Activated naive CD4-positive, alpha-beta T cell treated with Interleukin-2 at 50 U/mL for 16 hours (primary cell): ENCODE measurements around the gene RMND5B.

Experiments
- DNase-seq: peaks from one replicate; pipeline ENCODE4 v3.0.0-alpha.2; 2020

Gene RMND5B

DNA sequence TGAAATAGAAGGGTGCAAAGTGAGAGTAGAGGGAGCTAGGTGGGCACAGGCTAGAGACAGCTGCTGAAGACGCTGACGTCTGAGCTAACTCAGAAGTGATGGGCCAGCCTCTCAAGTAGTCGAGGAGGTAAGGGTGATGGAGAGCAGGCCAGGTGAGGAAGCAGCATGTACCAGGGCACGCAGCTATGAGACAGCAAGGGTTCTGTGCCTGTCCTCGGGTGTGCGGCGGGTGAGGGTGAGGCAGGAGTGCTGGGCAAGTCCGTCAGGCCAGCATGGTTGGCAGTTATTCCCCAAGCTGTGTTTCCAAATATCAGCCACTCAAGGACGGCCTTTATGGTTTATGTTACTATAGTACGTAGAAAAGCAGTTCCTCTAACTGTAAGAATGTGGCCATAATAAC is 6.2 kb downstream of the RMND5B start:
- DNase-seq: no peak

GRCh38 chr5:178137991-178138390 is 7.2 kb downstream of the RMND5B start:
- no peak for DNase-seq

- DNase-seq: no peak
These were observed 10.7 kb downstream of the RMND5B start for GRCh38 chr5:178141550-178141949.

- no peak for DNase-seq
These were observed 11.8 kb downstream of the RMND5B start for GRCh38 chr5:178142642-178143041.

DNA sequence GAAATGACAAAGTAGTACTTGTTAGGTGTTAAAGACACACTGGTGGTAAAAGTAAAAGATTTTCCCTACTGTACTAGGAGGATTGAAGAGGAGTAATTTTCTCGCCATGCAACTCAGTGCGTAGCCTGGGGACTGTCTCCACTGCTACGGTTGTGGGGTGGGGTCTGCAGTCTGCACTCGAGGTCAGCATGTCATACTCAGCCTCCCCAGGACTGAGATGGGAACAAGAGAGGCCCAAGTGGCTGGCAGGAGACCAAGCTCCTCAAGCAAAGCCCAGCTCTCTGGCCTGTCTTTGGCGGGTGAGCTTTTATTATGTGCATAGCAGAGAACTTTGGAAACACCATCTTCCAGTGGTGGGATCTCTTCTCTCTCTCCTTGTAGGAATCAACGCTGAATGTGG is 12.4 kb downstream of the RMND5B start:
- DNase-seq: no peak

DNA sequence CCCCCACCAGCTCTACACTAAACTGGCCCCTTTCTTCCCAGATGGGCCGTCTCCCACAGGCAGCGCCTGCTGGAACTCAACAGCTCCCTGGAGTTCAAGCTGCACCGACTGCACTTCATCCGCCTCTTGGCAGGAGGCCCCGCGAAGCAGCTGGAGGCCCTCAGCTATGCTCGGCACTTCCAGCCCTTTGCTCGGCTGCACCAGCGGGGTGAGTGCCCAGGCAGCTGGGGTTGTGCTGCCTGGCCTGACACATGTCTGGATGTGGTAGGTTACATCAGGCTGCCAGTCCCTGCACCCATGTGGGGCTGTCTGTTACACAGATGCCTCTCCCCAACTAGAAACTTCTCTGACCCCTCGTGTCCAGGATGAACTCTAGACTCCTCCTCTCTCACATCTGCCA is 13.1 kb downstream of the RMND5B start:
- DNase-seq: no peak

DNA sequence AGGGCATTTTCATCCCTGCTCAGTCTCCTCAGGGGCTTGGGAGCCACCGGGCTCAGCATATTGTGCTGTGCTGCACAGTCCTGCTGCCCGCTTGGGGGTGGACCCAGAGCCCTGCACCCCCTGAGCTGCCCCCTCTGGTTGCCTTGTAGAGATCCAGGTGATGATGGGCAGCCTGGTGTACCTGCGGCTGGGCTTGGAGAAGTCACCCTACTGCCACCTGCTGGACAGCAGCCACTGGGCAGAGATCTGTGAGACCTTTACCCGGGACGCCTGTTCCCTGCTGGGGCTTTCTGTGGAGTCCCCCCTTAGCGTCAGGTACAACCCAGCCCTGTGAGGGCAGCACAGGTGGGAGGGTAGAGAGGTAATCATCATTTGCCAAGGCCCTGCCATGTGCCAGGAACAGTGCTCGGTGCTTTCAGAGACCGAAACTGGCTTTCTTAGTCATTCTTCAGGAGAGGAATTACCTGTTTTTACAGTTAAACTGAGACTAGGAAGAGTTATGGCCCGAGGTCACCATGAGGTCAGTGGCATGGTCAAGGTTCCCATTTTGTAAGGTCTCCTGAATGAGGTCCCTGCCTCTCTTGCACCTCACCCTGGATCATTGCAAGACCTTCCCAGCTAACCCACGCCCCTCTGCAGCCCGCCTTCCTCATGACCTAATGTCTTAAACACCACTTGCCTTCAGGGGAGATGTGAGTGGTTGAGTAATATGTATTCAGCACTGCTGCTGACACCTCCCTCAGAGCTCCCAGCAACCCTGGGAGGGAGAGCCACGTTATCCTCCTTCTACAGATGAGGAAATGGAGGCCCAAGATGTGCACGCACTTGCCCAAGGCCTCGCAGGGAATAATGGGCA is 15.4 kb downstream of the RMND5B start:
- peak; percentile 73 for DNase-seq

DNA sequence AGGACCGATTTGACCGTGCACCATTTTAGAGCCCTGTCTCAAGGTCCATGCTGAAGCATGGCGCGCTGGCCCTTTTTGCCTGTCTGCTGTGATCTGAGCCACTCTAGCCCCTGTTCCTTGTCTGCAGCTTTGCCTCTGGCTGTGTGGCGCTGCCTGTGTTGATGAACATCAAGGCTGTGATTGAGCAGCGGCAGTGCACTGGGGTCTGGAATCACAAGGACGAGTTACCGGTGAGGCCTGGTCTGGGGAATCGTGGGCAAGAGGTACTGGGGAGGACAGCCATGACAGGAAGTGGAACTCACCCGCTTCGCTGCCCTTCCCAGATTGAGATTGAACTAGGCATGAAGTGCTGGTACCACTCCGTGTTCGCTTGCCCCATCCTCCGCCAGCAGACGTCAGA is 16.6 kb downstream of the RMND5B start:
- DNase-seq: no peak

DNA sequence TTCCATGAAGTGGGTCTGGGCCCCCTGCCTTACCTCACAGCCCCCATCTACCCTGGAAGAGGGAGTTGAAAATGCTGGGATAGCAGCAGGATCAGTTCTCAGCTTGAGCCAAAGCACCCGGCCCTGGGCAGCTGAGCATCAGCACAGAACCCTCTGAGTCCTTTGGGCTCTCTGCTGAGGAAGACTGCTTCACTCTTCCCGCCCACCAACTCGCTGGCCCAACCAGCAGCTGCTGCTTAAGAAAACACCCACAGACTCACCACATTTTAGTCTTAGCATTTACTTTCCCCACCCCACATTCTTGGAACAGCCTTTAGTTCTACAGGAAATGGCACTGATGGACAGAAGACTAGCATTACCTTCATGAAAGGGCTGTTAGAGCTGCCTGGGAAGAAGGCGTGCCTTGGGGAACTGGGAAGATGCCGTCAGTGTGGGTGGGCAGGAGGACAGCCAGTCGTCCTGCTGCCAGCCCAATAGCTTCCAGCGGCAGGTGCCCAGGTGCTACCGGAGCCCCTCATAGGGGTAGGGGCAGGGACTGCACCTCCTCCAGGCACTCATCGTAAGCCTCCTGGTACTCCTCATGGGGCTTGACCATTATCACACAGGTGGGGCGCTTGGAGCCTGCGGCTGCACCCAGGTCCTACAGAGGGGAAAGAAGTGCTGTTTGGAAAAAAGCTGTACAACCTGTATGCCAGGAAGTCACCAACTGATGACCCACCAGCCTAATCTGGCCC is 18.6 kb downstream of the RMND5B start:
- DNase-seq: no peak

DNA sequence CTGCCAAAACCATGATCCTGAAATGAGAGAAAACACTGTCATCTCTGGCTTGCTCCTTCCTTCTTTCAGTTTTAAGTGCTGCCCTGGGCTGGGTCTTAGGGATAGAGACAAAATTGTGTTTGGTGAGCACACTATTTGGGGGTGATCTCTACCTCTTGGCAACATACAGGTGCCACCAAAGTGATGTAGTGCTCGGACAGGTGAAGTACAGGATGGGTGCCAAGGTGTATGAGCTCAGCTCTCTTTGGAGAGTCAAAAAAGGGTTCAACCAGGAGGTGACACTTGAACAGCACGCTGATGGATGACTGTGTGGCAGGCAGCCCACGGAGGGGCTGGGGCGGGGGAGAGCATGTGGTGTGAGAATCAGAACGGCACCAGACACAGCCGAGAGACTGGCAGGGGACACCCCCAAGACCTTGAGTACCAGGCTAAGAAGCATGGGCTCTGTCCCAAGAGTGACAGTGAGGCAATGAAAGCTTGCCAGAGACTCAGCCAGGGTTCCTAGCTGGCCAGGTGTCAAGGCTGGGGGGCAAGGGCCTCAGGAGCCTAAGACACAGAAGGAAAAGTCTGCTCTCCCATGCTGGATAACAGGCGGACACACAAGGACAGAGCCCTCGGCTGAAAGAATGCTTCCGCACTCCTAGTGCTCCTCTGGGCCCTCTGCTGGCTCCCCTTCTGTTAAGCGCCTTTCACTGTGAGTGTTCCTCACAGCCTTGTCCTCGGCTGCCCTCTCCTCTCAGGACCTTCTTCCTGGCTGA is 20.3 kb downstream of the RMND5B start:
- no peak for DNase-seq

DNA sequence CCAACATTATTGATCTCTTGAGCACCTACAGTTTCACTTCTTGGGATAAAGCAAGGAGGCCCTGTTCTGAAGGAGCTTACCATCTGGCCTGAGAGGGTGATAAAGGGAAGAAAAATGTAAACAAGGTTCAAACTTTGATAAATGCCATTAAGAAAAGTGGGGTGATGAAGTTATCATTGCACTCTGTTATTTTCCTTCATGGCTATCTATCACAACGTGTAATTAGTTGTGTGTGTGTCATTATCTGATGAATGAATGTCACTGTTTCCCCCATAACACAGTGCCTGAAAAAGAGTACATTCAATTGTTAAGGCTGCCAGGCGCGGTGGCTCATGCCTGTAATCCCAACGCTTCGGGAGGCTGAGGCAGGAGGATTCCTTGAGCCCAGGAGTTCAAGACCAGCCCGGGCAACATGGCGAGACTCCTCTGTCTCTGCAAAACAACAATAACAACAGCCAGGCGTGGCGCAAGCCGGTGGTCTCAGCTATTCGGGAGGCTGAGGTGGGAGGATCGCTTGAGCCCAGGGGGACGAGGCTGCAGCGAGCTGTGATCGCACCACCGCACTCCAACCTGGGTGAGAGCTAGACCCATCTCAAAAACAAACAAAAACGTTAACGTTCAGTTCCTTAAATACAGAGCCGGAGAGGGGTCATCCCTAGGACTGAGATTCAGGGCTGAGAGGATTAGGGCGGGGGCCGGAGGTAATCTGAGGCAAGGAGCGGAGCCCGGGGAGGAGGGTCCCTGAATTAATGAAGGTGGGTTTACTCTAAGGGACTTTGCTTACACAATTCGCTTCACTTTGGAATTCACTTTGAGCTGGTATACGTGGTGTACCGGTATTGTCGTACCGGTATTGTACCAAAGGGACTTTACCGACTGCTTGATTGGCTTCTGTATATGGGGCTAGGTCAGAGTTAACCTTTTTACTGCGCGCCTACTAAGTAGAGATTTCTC is 22.0 kb downstream of the RMND5B start:
- DNase-seq: no peak

- peak; percentile 99 for DNase-seq
These were observed 22.9 kb downstream of the RMND5B start, which contains the start of gene NHP2 for GRCh38 chr5:178153530-178154340. Gene NHP2 (minus strand): TSS chr5:178153885. CDS start chr5:178153817, 68 bp downstream.

DNA sequence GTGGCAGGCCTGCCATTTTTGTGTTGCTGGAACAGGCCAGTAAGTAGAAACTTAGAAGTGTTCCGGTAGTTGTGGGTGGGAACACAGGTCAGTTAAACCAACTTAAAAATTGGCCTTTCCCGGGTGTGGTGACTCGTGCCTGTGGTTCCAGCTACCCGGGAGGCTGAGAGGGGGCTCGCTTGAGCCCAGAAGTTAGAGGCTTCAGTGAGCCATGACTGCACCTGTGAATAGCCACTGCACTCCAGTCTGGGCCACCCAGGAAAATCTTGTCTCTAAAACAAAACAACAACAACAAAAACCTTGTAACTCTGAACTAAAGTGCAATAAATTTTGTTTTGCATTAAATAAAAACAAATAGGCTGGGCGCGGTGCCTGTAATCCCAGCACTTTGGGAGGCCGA is 24.3 kb downstream of the RMND5B start:
- DNase-seq: no peak

GRCh38 chr5:178160176-178160575 is 29.4 kb downstream of the RMND5B start:
- no peak for DNase-seq

- no peak for DNase-seq
These were observed 31.7 kb downstream of the RMND5B start for GRCh38 chr5:178162481-178162880.

DNA sequence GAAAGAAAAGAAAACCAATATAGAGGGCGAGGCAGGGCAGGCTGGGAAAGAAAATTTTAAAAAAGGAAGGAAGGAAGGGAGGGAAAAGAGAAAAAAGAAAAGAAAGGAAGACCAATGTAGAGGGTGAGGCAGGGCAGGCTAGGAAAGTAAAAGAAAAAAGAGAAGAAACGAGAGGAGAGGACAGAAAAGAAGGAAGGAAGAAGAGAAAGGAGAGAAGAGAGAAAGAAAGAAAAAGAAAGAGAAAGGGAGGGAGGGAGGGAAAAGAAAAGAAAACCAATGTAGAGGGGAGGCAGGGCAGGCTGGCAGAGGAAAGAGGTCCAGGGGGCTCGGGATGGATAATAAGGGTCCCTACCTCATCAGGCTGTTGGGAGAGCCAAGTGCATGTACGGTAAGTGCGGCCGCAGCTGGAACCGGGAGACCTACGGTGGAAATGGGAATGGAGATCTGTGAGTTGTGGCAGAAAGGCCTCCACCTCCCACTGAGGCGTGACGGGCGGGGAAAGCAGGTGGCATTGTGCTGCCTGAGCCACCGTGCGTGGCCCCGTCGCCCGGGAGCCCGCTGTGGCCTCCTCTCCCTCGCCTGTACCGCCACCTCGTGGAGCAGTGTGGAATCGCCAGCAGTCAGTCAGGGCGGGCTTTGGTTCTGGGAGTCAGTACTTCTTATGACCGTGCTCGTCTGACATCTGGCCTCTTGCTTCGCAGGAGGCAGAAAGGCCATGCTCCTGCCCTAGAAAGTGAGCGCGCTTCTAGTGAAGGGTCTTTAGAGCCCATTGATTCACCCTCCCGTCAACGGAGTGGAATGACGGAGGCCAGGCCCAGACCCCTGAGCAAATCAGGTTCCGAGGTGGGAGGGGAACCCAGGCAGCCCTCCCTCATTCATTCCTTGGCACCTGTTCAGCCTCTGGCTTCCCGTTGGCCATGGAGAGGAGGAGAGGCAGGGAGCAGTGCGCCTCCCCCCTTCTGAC is 33.2 kb downstream of the RMND5B start:
- DNase-seq: peak; percentile 94

- DNase-seq: no peak
These were observed 34.8 kb downstream of the RMND5B start for GRCh38 chr5:178165581-178165980.

GRCh38 chr5:178170455-178170854 is 39.6 kb downstream of the RMND5B start:
- DNase-seq: no peak

- no peak for DNase-seq
These were observed 43.6 kb downstream of the RMND5B start for GRCh38 chr5:178174456-178174855.

DNA sequence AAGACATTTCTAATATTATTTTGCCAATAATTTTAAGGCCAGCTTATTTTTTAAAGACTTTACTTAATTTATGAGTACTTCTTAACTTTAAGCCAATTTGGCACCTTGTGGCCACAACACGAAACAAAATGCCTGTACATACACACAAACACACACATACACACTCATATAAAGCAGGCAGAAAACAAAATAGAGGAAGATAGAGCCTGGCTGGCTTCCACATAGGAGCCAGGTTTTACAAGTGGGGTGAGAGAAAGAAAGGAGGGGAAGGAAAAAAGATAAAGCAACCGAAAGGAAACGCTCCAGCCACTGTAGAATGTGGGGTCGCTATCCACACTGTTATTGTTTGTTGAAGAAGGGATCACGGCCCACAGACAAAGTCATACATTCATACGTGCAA is 46.0 kb downstream of the RMND5B start:
- no peak for DNase-seq
